CD4-positive, alpha-beta T cell treated with Interleukin-15 for 4 hours (primary cell): Measurements from ENCODE around the gene WDR55.
"Not testable (repeated sequence)": the region's sequence is repeated elsewhere in the genome, so short reads cannot be mapped to it uniquely, and the experiment has no call there.

Experiments used
- DNase-seq: peaks from one replicate; pipeline ENCODE4 v3.0.0-alpha.2; 2020; ENCODE audit warnings: low spot score

The WDR55 gene

DNA sequence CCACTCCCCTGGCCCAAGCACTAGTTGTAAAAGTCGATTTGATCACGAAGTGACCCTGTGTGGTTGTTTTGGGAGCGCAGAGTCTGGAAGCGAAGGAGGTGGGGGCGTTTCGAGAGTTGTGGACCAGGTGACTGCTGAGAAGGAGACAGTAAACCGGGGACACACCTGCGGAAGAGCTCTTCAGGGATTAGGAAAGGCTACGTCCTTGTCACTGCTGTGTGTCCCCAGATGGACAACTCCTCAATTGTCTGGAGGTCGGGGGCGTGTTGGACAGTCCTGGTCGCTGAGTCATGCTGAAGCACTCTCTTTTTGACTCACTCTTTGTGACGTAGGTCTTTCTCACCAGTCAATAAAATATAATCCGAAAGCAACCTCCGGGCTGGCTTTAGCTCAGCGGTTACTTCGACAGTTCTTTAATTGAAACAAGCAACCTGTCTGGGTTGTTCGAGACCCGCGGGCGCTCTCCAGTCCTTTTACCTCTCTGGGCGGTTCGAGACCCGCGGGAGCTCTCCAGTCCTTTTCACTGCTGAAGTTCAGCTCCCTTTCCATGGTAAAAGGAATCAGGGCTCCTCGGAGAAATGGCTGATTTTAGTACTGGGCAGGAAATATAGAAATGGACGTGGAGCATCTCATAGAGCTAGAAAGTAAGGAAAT, 46.3 kb downstream of the WDR55 start:
- peak; percentile 97 for DNase-seq

DNA sequence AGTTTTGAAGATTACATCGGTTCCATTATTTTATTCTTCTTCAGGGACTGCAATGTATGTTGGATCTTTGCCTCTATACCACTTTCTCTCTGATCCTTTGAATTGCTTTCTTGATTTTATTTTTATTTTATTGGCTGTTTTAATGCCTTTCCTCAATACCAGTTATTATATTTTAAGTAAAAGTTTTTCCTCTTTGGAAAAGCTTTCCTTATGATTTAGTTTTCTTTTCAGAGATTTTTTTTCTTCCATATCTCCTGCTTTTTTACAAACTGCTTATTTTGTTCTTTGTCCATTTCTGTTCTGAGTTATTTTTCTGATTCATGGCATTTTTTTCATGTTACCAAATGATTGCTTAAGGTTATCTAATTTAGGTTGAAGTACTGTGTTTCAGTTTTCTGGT, 47.1 kb downstream of the WDR55 start:
- DNase-seq = no peak

DNA sequence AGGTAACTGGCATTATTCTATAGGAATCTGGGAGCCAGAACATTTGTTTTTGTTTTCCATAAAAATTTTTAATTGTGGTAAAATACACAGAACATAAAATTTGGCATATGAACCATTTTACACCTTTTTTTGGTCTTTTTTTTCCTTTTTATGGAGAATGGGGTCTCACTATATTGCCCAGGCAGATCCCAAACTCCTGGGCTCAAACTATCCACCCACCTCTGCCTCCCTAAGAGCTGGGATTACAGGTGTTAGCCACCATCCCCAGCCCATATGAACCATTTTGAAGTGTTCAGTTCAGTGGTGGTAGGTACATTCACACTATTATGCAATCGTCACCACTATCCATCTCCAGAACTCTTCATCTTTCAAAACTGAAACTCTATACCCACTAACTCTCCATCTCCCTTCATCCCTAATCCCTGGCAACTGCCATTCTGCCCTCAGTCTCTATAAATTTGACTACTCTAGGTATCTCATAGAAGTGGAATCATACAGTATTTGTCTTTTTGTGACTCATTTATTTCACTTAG, 48.9 kb downstream of the WDR55 start:
- no peak for DNase-seq

DNA sequence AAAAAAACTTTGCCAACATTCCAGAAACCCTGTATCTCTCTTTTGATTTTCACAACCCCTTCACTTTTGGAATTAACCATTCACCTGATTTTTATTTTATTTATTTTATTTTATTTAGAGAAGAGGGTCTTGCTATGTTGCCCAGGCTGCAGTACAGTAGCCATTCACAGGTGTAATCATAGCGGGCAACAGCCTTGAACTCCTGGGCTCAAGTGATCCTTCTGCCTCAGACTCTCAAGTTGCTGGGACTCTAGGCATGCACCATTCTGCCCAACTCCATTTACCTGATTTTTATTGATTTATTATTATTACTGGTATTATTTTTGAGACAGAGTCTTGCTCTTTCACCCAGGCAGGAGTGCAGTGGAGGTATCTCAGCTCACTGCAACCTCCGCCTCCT, 51.5 kb downstream of the WDR55 start:
- not testable (repeated sequence) for DNase-seq

DNA sequence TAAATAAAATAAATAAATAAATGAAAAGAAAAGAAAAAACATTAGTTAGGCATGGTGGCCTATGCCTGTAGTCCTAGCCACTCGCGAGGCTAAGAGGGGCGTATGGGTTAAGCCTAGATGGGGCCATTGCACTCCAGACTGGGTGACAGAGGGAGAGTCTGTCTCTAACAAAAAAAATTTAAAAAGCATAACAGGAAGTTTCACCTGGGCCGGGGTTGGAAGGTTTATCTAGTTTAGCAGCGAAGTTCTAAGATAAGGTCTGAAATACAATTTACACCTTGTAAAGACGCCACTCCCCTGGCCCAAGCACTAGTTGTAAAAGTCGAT, 53.5 kb downstream of the WDR55 start:
- DNase-seq = no peak

DNA sequence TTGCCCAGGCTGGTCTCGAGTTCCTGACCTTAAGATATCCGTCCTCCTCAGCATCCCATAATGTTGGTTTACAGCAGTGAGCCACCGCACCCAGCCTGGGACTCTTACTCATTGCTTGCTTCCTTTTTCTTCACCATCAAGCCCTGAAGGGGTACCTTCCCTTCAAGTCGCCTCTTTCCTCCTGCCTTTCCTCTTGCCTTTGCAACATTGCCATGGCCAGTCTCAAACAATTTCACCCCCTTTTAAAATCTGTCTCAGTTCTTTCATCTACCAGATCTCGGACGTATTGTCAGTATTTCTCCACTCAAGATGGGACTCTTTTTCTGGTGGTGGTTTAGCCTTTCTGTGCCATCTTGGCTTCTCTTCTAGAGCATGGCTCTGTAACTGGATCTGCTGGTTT, 56.0 kb downstream of the WDR55 start:
- DNase-seq = not testable (repeated sequence)

DNA sequence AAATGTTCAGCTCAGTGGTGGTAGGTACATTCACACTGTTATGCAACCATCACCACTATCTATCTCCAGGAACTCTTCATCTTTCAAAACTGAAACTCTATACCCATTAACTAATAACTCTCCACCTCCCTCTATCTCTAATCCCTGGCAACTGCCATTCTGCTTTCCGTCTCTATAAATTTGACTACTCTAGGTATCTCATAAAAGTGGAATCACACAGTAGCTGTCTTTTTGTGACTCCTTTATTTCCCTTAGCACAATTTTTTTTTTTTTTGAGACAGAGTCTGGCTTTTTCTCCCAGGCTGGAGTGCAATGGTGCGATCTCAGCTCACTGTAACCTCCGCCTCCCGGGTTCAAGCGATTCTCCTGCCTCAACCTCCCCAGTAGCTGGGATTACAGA, 56.7 kb downstream of the WDR55 start:
- not testable (repeated sequence) for DNase-seq
